Left lung (tissue), 10 donors: Measurements from ENCODE around the gene RNU5B-1. TPM values are rescaled to one million over a fixed set of nuclear protein-coding genes. Genes with fewer than 3 reads are reported as not detected.
A peak's percentile ranks its signal among the peaks of the same experiment; 100 is the strongest.

Source experiments
- ATAC-seq: fragments of 200-7000 bp; cut with Tn5 transposase; one replicate; pipeline ENCODE4 v1.9.1; 2020; ENCODE audit warnings: moderate library complexity
- DNase-seq, 4 donors: peaks; one replicate each; pipeline ENCODE4 v3.0.0-alpha.2; 2013 to 2020
- H3K27ac ChIP-seq, 2 donors: fragments of 200-600 bp; sonication (generic) in 1 of 2; one replicate each; pipeline versions ENCODE4 v1.5.0 to v1.8.0; 2020 to 2021
- H3K27me3 ChIP-seq, 2 donors: fragments of 200-600 bp; sonication (generic) in 1 of 2; one replicate each; pipeline versions ENCODE4 v1.5.0 to v1.8.0; 2020 to 2021
- H3K36me3 ChIP-seq, 2 donors: fragments of 200-600 bp; sonication (generic) in 1 of 2; one replicate each; pipeline versions ENCODE4 v1.5.0 to v1.8.0; 2020 to 2021
- H3K4me1 ChIP-seq, 2 donors: fragments of 200-600 bp; one replicate each; pipeline ENCODE4 v1.8.0; 2021
- H3K4me3 ChIP-seq, 2 donors: fragments of 200-600 bp; sonication (generic) in 1 of 2; one replicate each; pipeline versions ENCODE4 v1.5.0 to v1.8.0; 2020 to 2021; ENCODE audit warnings: mild to moderate bottlenecking in 1 of 2
- H3K9me3 ChIP-seq, 2 donors: fragments of 200-600 bp; sonication (generic) in 1 of 2; one replicate each; pipeline versions ENCODE4 v1.5.0 to v1.8.0; 2020 to 2021
- CTCF ChIP-seq, 2 donors: fragments of 200-600 bp; sonication (generic) in 1 of 2; IDR thresholded peaks; one replicate each; pipeline versions ENCODE4 v1.5.0 to v1.8.0; 2021; ENCODE audit warnings: antibody characterized with exemption in 2 of 2
- intact Hi-C, 2 donors: fragments of 100-400 bp; cut with DNase I; formaldehyde crosslinking; loops; one replicate each; pipeline versions ENCODE4 v1.11.2 to v1.14.2; 2022
- polyA plus RNA-seq, 6 donors: library from polyadenylated mRNA; unstranded; fragments of 120-200 nt; gene quantifications; one replicate each; pipeline ENCODE4 v1.2.1, GENCODE V29; 2013; ENCODE audit not compliant: insufficient read length in 6 of 6
- total RNA-seq, 2 donors: library from RNA; stranded (reverse); fragmentation: NEBNext Ultra II Directional; extraction: Animal tissue kit (Norgen Biotek cat#: 25700); gene quantifications; one replicate each; pipeline ENCODE4 v1.2.1, GENCODE V29; 2021
- donor health status: DM: no; HTN: yes; CAD: no.
- donor health status: DM: no; HTN: no; CAD: no.

The RNU5B-1 gene
- total and polyA plus RNA-seq, 8 donors: 26.6 TPM; not detected in 7

- Histone ChIP-seq H3K36me3 (no peaks in the 10 kb centered on the region), H3K27ac (no peak overlapping the region), H3K4me3 (no peak overlapping the region), H3K27me3 (no peaks in the 10 kb centered on the region), H3K9me3 (no peaks in the 10 kb centered on the region), H3K4me1 (no peaks in the 10 kb centered on the region)
- no peak for TF ChIP-seq CTCF (IDR thresholded peaks at IDR 0.05)
- ATAC-seq (peak; percentile 29), DNase-seq (no peak)
- intact Hi-C loops: no loop called here
Observed at GRCh38 chr15:65278480-65278879, 26.0 kb upstream of the RNU5B-1 start.

GRCh38 chr15:65285291-65286068 lies 19.0 kb upstream of the RNU5B-1 start:
- peak overlapping the region; percentile 80 to 82 for H3K27ac ChIP-seq
- no peaks in the 10 kb centered on the region for H3K36me3 ChIP-seq
- intact Hi-C loops: no loop called here
- H3K9me3 ChIP-seq: no peaks in the 10 kb centered on the region
- DNase-seq (peak in 1 of 4 donors; percentile 13), ATAC-seq (no peak)
- TF ChIP-seq CTCF (IDR thresholded peaks at IDR 0.05): no peak
- no peaks in the 10 kb centered on the region for H3K27me3 ChIP-seq
- H3K4me1 ChIP-seq: peaks cover 12 to 17% of the 10 kb centered on the region in 2 donors
- peak overlapping the region; percentile 59 to 70 for H3K4me3 ChIP-seq

- TF ChIP-seq CTCF (IDR thresholded peaks at IDR 0.05): no peak
- H3K9me3 ChIP-seq: no peaks in the 10 kb centered on the region
- DNase-seq (peak in 3 of 4 donors; percentile 28 to 88 (median 42)), ATAC-seq (peak; percentile 63)
- peak overlapping the region; percentile 59 to 70 for H3K4me3 ChIP-seq
- peak overlapping the region; percentile 80 to 82 for H3K27ac ChIP-seq
- peaks cover 12 to 17% of the 10 kb centered on the region in 2 donors for H3K4me1 ChIP-seq
- no peaks in the 10 kb centered on the region for H3K27me3 ChIP-seq
- H3K36me3 ChIP-seq: no peaks in the 10 kb centered on the region
- intact Hi-C loops: no loop called here
Observed at GRCh38 chr15:65286069-65286703, 18.3 kb upstream of the RNU5B-1 start.

GRCh38 chr15:65286704-65287519 lies 17.6 kb upstream of the RNU5B-1 start, which contains the start of gene PARP16:
Gene PARP16 (minus strand): TSS chr15:65286883. CDS start chr15:65286426, 457 bp downstream.
- Histone ChIP-seq H3K27ac (peak within 1 kb of the TSS; percentile 80 to 82), H3K4me3 (peak within 1 kb of the TSS; percentile 59 to 70), H3K36me3 (no peaks in the 10 kb centered on the region), H3K4me1 (peaks cover 12 to 17% of the 10 kb centered on the region in 2 donors), H3K9me3 (no peaks in the 10 kb centered on the region), H3K27me3 (no peaks in the 10 kb centered on the region)
- ATAC-seq (peak; percentile 97), DNase-seq (peak; percentile 87 to 99 (median 94))
- intact Hi-C loops: no loop called here
- peak; percentile 26 to 45 for TF ChIP-seq CTCF (IDR thresholded peaks at IDR 0.05)
